ENCODE results near the gene DUSP22.

Gene DUSP22

GRCh38 chr6:328924-329323 is 36.6 kb downstream of the DUSP22 start:
- no peaks in the 10 kb centered on the region for H3K4me1 ChIP-seq (ENCODE audit: insufficient read depth, low read length)
- H3K36me3 ChIP-seq (ENCODE audit: insufficient read depth, low read length): 0 out of 2 replicates have a peak, but pooled peaks cover 3% of the 10 kb centered on the region
- H3K9me3 ChIP-seq (ENCODE audit: insufficient read depth, low read length, severe bottlenecking): no peaks in the 10 kb centered on the region
- no peaks in the 10 kb centered on the region for H3K79me2 ChIP-seq (ENCODE audit: insufficient read depth, low read length)
- no peak overlapping the region for H2AFZ ChIP-seq (ENCODE audit: low read depth, low read length)
- H3K4me3 ChIP-seq (ENCODE audit: low read depth in 1 of 2, low read length in 2 of 2): no peak overlapping the region
- H3K27me3 ChIP-seq (ENCODE audit: insufficient read depth, low read length, poor library complexity): no peaks in the 10 kb centered on the region
- TF ChIP-seq CTCF (IDR thresholded peaks at IDR 0.05; ENCODE audit: borderline replicate concordance, extremely low read depth, low read length, poor library complexity, severe bottlenecking): no peak
- TF ChIP-seq EZH2 (IDR thresholded peaks at IDR 0.05; ENCODE audit: borderline replicate concordance, low read depth, low read length, severe bottlenecking): no peak
- H3K9ac ChIP-seq (ENCODE audit: low read depth, low read length): no peak overlapping the region
- H3K27ac ChIP-seq (ENCODE audit: low read length): no peak overlapping the region
- ATAC-seq (ENCODE audit: insufficient read depth, low read depth) (no peak), DNase-seq (no peak)
- peaks cover 11% of the 10 kb centered on the region; the same call in 1 of the 2 replicates for H4K20me1 ChIP-seq (ENCODE audit: insufficient read depth, low read length)
- H3K4me2 ChIP-seq (ENCODE audit: insufficient read depth, low read length): no peak overlapping the region

- Histone ChIP-seq H3K79me2 (ENCODE audit: insufficient read depth, low read length) (no peaks in the 10 kb centered on the region), H3K4me3 (ENCODE audit: low read depth in 1 of 2, low read length in 2 of 2) (no peak overlapping the region), H3K36me3 (ENCODE audit: insufficient read depth, low read length) (0 out of 2 replicates have a peak, but pooled peaks cover 3% of the 10 kb centered on the region), H3K9me3 (ENCODE audit: insufficient read depth, low read length, severe bottlenecking) (no peaks in the 10 kb centered on the region), H3K4me2 (ENCODE audit: insufficient read depth, low read length) (no peak overlapping the region), H4K20me1 (ENCODE audit: insufficient read depth, low read length) (peaks cover 11% of the 10 kb centered on the region; the same call in 1 of the 2 replicates), H3K4me1 (ENCODE audit: insufficient read depth, low read length) (no peaks in the 10 kb centered on the region), H3K27me3 (ENCODE audit: insufficient read depth, low read length, poor library complexity) (no peaks in the 10 kb centered on the region), H2AFZ (ENCODE audit: low read depth, low read length) (no peak overlapping the region), H3K9ac (ENCODE audit: low read depth, low read length) (no peak overlapping the region), H3K27ac (ENCODE audit: low read length) (no peak overlapping the region)
- DNase-seq (no peak), ATAC-seq (ENCODE audit: insufficient read depth, low read depth) (peak; percentile 49; the same call in 2 of the 3 replicates)
- no peak for TF ChIP-seq CTCF (IDR thresholded peaks at IDR 0.05; ENCODE audit: borderline replicate concordance, extremely low read depth, low read length, poor library complexity, severe bottlenecking)
- TF ChIP-seq EZH2 (IDR thresholded peaks at IDR 0.05; ENCODE audit: borderline replicate concordance, low read depth, low read length, severe bottlenecking): no peak
These were observed 37.8 kb downstream of the DUSP22 start for GRCh38 chr6:329888-330691.

DNA sequence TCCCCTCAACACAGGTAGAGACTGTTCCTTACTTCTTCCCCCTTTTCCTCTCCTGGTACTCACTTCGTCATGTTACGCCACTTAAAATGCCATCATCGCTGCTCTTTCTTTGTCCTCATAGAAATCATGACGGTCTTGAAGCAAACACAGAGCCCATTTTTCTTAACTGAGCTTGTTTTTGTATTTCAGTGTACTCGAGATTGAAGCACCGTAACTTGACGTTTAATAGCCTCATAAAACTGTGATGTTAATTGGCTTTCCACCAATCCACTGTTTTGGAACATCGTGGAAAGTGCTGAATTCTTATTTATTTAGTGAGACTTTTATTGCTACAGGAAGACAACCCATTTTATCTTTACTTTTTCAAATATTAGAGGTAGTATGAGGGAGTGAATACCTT is 38.7 kb downstream of the DUSP22 start:
- Histone ChIP-seq H3K27me3 (ENCODE audit: insufficient read depth, low read length, poor library complexity) (no peaks in the 10 kb centered on the region), H2AFZ (ENCODE audit: low read depth, low read length) (no peak overlapping the region), H3K79me2 (ENCODE audit: insufficient read depth, low read length) (no peaks in the 10 kb centered on the region), H3K27ac (ENCODE audit: low read length) (no peak overlapping the region), H3K4me3 (ENCODE audit: low read depth in 1 of 2, low read length in 2 of 2) (no peak overlapping the region), H3K9ac (ENCODE audit: low read depth, low read length) (no peak overlapping the region), H3K4me2 (ENCODE audit: insufficient read depth, low read length) (no peak overlapping the region), H3K36me3 (ENCODE audit: insufficient read depth, low read length) (0 out of 2 replicates have a peak, but pooled peaks cover 3% of the 10 kb centered on the region), H4K20me1 (ENCODE audit: insufficient read depth, low read length) (peaks cover 11% of the 10 kb centered on the region; the same call in 1 of the 2 replicates), H3K4me1 (ENCODE audit: insufficient read depth, low read length) (no peaks in the 10 kb centered on the region), H3K9me3 (ENCODE audit: insufficient read depth, low read length, severe bottlenecking) (no peaks in the 10 kb centered on the region)
- no peak for ATAC-seq (ENCODE audit: insufficient read depth, low read depth)
- DNase-seq: no peak
- TF ChIP-seq EZH2 (IDR thresholded peaks at IDR 0.05; ENCODE audit: borderline replicate concordance, low read depth, low read length, severe bottlenecking): no peak
- TF ChIP-seq CTCF (IDR thresholded peaks at IDR 0.05; ENCODE audit: borderline replicate concordance, extremely low read depth, low read length, poor library complexity, severe bottlenecking): no peak

All from DND-41 (cell line).